ENCODE data around the gene TBC1D9.
A peak's percentile ranks its signal among the peaks of the same experiment; 100 is the strongest.

The TBC1D9 gene

GRCh38 chr4:140769209-140769608 is 13.0 kb upstream of the TBC1D9 start:
- Histone ChIP-seq H4K20me1 (ENCODE audit: insufficient read depth, low read length) (no peaks in the 10 kb centered on the region), H3K4me1 (ENCODE audit: low read length) (peaks cover 3% of the 10 kb centered on the region; the same call in 1 of the 2 replicates), H3K9me3 (ENCODE audit: insufficient read depth, low read length) (0 out of 2 replicates have a peak, but pooled peaks cover 5% of the 10 kb centered on the region), H2AFZ (ENCODE audit: low read depth, low read length) (no peak overlapping the region), H3K4me3 (ENCODE audit: low read length) (no peak overlapping the region), H3K27ac (ENCODE audit: low read length) (no peak overlapping the region), H3K27me3 (ENCODE audit: low read depth, low read length) (peaks cover 9% of the 10 kb centered on the region), H3K9ac (ENCODE audit: low read length) (no peak overlapping the region), H3K79me2 (ENCODE audit: low read length) (no peaks in the 10 kb centered on the region), H3K36me3 (replicated peaks; ENCODE audit: low read depth, low read length) (no peaks in the 10 kb centered on the region), H3K4me2 (ENCODE audit: low read length) (no peak overlapping the region)
- TF ChIP-seq CTCF (IDR thresholded peaks at IDR 0.05; ENCODE audit: low read depth, low read length) (no peak), EZH2phosphoT487 (IDR thresholded peaks at IDR 0.05; ENCODE audit: low read depth) (no peak)

GRCh38 chr4:140764785-140765392 is 8.7 kb upstream of the TBC1D9 start:
- Histone ChIP-seq H3K27ac (ENCODE audit: low read length) (no peak overlapping the region), H3K79me2 (ENCODE audit: low read length) (no peaks in the 10 kb centered on the region), H3K4me3 (ENCODE audit: low read length) (no peak overlapping the region), H3K27me3 (ENCODE audit: low read depth, low read length) (peaks cover 15% of the 10 kb centered on the region), H3K4me1 (ENCODE audit: low read length) (peaks cover 3% of the 10 kb centered on the region; the same call in 1 of the 2 replicates), H2AFZ (ENCODE audit: low read depth, low read length) (no peak overlapping the region), H4K20me1 (ENCODE audit: insufficient read depth, low read length) (no peaks in the 10 kb centered on the region), H3K9ac (ENCODE audit: low read length) (no peak overlapping the region), H3K9me3 (ENCODE audit: insufficient read depth, low read length) (no peaks in the 10 kb centered on the region), H3K4me2 (ENCODE audit: low read length) (no peak overlapping the region), H3K36me3 (replicated peaks; ENCODE audit: low read depth, low read length) (no peaks in the 10 kb centered on the region)
- TF ChIP-seq CTCF (IDR thresholded peaks at IDR 0.05; ENCODE audit: low read depth, low read length) (no peak), EZH2phosphoT487 (IDR thresholded peaks at IDR 0.05; ENCODE audit: low read depth) (no peak)

GRCh38 chr4:140762202-140762601 is 6.0 kb upstream of the TBC1D9 start:
- H3K4me1 ChIP-seq (ENCODE audit: low read length) = no peaks in the 10 kb centered on the region
- H3K4me3 ChIP-seq (ENCODE audit: low read length) = no peak overlapping the region
- no peaks in the 10 kb centered on the region for H4K20me1 ChIP-seq (ENCODE audit: insufficient read depth, low read length)
- no peaks in the 10 kb centered on the region for H3K36me3 ChIP-seq (replicated peaks; ENCODE audit: low read depth, low read length)
- no peak overlapping the region for H2AFZ ChIP-seq (ENCODE audit: low read depth, low read length)
- H3K4me2 ChIP-seq (ENCODE audit: low read length) = no peak overlapping the region
- H3K9ac ChIP-seq (ENCODE audit: low read length) = no peak overlapping the region
- peaks cover 26% of the 10 kb centered on the region for H3K27me3 ChIP-seq (ENCODE audit: low read depth, low read length)
- H3K27ac ChIP-seq (ENCODE audit: low read length) = no peak overlapping the region
- H3K79me2 ChIP-seq (ENCODE audit: low read length) = no peaks in the 10 kb centered on the region
- H3K9me3 ChIP-seq (ENCODE audit: insufficient read depth, low read length) = no peaks in the 10 kb centered on the region
- TF ChIP-seq CTCF (IDR thresholded peaks at IDR 0.05; ENCODE audit: low read depth, low read length) (no peak), EZH2phosphoT487 (IDR thresholded peaks at IDR 0.05; ENCODE audit: low read depth) (no peak)

- H3K36me3 ChIP-seq (replicated peaks; ENCODE audit: low read depth, low read length) = no peaks in the 10 kb centered on the region
- no peaks in the 10 kb centered on the region for H4K20me1 ChIP-seq (ENCODE audit: insufficient read depth, low read length)
- peaks cover 50% of the 10 kb centered on the region for H3K27me3 ChIP-seq (ENCODE audit: low read depth, low read length)
- no peak overlapping the region for H3K9ac ChIP-seq (ENCODE audit: low read length)
- no peaks in the 10 kb centered on the region for H3K79me2 ChIP-seq (ENCODE audit: low read length)
- peak overlapping the region; percentile 83 for H3K4me2 ChIP-seq (ENCODE audit: low read length)
- TF ChIP-seq EZH2phosphoT487 (IDR thresholded peaks at IDR 0.05; ENCODE audit: low read depth) (no peak), CTCF (IDR thresholded peaks at IDR 0.05; ENCODE audit: low read depth, low read length) (no peak)
- H3K27ac ChIP-seq (ENCODE audit: low read length) = no peak overlapping the region
- no peaks in the 10 kb centered on the region for H3K9me3 ChIP-seq (ENCODE audit: insufficient read depth, low read length)
- peaks cover 13% of the 10 kb centered on the region for H3K4me1 ChIP-seq (ENCODE audit: low read length)
- H2AFZ ChIP-seq (ENCODE audit: low read depth, low read length) = no peak overlapping the region
- H3K4me3 ChIP-seq (ENCODE audit: low read length) = peak overlapping the region; percentile 94
Observed at GRCh38 chr4:140757232-140757630, 1.0 kb upstream of the TBC1D9 start.

Data from OCI-LY3 (cell line).